Measurements from ENCODE around the gene CYP1A1.

The CYP1A1 gene, protein sequence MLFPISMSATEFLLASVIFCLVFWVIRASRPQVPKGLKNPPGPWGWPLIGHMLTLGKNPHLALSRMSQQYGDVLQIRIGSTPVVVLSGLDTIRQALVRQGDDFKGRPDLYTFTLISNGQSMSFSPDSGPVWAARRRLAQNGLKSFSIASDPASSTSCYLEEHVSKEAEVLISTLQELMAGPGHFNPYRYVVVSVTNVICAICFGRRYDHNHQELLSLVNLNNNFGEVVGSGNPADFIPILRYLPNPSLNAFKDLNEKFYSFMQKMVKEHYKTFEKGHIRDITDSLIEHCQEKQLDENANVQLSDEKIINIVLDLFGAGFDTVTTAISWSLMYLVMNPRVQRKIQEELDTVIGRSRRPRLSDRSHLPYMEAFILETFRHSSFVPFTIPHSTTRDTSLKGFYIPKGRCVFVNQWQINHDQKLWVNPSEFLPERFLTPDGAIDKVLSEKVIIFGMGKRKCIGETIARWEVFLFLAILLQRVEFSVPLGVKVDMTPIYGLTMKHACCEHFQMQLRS

DNA sequence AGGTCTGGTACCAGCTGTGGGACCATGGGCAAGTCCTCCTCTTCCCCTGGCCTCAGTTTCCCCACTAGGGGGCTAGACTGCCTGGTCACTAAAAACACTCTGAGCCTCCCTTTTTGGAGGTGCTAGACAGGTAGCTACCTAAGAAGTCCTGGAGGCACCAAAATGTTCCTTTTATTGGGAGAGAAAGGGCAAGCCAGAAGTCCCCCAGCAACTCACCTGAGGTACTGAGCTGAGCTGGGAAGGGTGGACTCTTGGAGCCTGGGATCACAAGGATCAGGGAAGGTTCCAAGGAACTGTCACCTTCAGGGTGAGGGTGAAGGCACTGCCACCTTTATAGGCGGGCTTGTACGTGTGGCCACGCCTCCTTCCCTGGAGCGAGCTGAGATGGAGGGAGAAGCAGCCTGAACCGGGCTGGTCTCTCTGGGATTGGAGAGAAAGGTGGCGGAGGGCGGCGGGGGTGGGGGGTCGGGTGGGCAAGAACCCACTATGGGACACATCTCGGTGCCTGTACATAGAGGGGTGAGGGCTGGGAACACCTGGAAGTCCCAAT is at the start of gene CYP1A1:
Gene CYP1A1, minus strand, starts transcription at position 304 of the 550 bp plus-strand sequence. CDS start 2,431 bp downstream, outside the sequence.
- no peak for DNase-seq (ENCODE audit: low read depth in 2 of 2)

DNA sequence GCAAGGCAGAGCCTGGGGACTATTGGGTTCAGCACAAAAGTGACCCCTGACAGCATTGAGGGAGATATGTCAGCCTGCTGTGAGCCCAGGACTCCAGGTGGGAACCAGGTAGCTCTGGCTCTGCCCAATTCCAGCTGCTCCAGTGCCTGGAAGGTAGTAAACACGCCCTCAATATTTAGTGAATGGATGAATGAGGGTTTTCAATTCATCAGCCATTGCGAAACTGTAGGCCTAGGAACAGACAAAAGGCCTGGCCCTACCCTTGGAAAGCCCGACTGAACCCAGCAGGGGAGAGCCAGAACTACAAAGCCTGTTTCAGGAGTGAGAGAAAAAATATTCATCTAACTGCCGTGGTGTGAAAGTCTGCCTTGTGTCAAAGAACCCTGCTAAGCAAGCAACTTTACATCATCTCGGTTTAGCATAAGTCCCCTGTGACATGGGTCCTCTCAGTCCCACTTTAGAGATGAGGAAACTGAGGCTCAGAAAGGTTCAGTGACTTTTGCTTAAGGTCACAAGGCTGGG is 48.5 kb upstream of the CYP1A1 start:
- DNase-seq (ENCODE audit: low read depth in 2 of 2): no peak

DNA sequence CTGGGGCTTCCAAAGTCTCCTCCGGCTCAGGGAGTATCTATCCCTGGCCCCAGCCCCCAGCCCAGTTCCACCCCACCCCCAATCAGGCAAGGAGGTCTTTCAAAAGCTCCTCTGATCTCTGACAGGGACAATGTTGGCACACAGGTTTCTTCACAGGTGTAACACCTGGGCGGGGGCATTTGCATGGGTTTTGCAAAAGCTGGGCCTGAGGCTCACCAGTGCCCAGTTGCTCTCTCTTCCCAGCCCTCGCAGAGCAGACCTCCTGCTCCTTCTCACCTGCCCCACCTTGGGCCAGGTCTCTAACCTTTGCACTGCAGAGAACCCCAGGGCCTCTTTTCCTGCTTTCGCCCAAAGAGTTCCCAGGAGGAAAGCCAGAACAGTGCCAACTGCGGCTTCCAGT is 48.0 kb upstream of the CYP1A1 start:
- no peak for DNase-seq (ENCODE audit: low read depth in 2 of 2)

DNA sequence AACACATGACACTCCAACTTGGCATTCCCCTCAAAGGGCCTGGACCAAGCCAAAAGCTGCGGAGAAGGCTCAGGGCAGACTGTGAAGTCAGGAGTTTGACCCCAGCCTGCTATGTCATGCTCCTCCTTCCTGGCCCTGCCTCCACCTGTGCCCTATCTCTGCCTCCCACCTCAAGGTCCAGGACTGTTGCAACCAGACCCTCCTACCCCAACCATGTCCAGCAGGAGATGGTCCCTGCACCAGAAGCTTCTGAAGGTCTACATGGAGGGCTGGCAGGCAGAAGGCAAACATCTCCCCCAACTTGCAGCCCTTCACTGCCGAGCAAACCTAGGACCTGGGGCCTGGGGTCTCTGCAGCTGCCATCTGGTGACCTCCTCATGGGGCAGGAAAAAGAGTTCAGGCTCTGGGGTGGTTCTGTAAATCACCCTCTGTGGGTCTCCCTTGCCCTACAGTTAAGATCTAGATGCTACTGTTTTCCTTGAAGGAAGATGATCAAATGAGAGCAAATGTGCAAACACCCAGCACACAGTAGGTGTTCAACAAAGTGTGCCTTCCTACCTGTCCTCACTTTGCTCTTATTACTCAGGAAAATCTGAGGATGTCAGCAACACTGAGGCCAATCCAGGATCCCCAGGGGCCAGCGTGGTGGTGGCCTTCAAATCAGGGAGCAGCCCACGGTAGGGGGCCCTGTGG is 45.0 kb upstream of the CYP1A1 start:
- no peak for DNase-seq (ENCODE audit: low read depth in 2 of 2)

DNA sequence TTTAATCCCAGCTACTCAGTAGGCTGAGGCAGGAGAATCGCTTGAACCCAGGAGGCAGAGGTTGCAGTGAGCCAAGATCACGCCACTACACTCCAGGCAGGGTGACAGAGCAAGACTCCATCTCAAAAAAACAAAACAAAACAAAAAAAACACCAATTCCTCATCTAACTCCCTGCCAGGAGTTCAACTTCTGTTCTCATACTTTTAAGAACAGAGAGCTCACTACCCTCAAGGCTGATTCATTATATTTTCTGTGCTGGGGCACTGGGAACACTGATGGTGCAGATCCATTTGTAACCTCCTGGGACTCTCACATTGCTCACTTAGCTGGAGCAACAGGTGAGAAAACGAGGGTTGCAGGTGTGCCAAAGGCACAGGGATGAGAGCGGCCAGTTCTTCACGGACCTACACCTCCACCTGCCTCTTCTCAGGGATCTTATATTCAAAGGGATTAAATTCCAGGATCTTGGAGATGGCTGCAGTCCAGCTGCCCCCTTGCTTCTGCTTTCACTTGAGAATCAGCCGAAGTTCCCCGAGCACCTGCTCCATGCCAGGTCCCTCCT is 44.2 kb upstream of the CYP1A1 start:
- DNase-seq (ENCODE audit: low read depth in 2 of 2): no peak

DNA sequence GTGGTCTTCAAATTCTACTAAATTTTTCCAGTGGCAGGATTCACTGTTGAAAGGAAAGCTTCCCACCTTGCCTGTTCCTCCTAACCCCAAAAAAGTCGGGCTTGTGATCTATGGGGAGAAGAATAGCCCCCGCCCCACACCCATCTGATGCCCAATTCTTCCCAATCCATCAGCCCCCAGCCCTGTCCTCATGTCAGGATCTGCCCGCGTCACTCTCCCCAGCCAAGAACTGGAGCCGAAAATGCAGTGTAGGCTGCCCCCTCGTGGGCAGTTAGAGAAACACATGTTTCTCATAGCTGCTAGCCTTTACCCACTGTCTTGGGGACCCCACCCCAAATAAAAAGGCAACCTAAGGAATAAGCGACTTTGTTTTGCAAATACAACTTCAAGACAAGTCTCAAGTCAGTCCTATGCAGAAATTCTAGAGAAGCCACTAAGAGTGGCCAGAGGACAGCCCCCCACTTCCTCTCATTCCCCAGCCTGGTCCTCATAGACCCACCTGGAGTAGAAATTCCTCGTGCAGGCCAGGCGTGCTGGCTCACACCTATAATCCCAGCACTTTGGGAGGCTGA is 43.5 kb upstream of the CYP1A1 start:
- DNase-seq (ENCODE audit: low read depth in 2 of 2): no peak

DNA sequence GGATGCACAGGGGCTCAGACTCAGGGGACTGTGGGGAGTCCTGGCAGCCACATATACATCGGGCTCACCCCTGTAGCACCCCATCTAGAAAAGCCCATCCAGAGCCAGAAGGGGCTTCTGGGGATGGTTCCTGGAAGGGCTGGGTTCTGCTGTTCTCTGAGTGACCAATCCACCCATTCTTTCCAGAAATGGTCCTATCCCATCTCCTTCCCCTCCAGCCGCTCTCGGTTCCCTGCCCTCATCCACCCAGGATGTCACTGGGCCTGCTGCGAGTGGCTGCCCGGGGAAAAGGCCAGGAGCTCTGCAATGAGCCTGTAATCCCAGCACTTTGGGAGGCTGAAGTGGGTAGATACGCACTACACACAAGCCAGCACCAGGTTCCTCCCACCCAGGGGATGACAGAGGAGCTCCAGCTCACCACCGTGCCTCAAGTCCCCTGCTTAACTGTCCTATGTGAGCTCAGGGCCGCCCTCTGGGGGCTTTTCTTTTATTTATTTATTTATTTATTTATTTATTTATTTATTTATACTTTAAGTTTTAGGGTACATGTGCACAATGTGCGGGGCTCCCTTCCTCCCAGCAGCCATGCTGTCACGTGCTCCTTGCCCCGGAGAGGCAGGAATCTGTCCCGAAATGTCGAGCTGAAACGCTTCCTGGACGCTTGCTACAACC is 42.9 kb upstream of the CYP1A1 start:
- DNase-seq (ENCODE audit: low read depth in 2 of 2): no peak

DNA sequence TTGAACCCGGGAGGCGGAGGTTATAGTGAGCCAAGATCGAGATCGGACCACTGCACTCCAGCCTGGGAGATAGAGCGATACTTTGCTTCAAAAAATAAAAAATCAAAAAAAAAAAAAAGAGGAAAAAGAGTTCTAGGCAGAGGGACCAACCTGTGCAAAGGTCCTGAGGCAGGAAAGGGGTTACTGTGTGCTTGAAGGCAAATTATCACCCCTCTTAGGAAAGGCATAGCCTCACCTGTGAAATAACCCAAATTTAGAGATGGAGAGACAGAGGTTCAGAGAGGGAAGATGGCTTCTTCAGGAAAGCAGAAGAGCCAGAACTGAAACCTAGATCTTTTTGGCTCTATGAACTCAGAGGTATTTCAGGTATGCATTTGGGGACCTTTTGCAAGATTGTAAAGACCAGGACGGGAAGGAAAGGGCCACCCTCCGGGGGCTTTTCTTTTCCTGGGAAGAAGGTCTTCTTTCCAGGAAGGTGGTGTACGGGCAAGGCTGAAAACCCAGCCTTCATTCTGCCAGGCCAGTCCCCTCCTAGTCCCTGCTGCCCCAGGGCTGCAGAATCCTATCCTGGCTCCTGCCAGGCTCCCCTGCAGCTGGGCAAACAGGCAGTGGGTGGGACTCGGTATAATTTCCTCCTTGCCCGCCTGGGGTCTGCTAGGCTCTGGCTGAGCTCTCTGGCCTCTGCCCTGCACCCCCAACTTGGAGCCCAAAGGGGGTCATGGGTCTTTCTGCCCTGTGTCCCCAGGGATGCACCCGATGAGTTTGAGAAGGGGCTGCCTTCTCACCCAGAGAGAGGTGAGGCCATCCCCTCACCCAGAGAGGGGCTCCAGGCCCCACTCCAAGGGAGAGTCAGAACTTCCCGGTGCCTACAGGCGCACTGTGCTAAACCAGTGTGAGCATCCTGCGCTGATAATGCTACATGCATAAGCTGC is 42.1 kb upstream of the CYP1A1 start:
- no peak for DNase-seq (ENCODE audit: low read depth in 2 of 2)

DNA sequence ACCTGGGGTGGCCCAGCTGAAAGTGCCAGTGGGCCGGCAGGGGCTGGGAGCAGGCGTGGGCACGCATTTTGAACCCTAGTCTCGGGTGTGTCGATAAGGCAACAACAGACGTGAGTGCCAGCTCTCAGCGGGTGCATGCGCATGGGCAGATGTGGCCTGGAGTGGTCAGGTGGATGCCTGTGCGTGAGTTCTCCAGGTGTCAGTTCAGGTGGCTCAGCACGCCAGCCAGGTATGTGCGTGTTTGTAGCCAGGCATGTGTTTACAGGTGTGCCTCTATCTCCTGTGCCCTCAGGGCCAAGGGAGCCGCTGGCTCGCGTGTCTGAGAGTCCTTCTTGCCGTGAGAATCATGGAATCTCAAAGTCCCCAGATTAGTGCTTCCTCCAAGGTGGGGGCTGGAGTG is 38.1 kb upstream of the CYP1A1 start:
- DNase-seq (ENCODE audit: low read depth in 2 of 2): no peak

DNA sequence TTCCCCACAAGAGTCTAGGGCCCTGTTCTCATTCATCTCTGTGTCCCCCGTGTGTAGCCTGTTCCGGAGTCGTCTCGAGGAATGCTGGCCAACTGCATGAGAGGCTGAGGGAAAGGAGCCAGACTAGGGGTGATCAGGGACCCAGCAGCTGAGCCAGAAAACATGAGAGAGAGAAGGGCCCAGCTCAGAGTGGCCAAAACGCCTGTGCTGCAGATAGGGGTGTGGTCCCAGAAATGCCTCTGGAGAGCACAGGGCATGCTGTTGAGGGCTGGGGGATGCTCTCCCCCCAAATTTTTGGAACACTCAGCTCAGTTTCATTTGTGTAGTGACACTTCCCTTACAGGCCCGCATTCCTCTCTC is 37.4 kb upstream of the CYP1A1 start:
- no peak for DNase-seq (ENCODE audit: low read depth in 2 of 2)

DNA sequence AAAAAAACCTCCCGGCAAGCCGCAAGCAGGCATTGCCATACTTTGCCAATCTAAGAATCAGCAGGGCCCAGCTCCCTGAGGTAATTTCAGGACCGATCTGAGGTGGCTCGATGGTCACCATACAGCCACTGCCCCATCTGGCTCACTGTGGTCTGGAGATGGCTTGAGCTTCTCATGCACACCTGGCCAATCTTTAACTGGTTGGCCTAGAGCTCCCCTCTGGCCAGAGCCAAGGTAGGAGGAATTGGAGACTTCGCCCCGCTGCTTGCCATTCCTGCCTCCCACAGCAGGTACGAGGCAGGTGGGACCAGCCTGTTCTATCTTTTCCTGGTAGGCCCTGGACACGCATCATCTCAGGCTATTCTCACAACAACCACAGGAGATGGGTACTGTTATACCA is 33.4 kb upstream of the CYP1A1 start:
- DNase-seq (ENCODE audit: low read depth in 2 of 2): no peak

DNA sequence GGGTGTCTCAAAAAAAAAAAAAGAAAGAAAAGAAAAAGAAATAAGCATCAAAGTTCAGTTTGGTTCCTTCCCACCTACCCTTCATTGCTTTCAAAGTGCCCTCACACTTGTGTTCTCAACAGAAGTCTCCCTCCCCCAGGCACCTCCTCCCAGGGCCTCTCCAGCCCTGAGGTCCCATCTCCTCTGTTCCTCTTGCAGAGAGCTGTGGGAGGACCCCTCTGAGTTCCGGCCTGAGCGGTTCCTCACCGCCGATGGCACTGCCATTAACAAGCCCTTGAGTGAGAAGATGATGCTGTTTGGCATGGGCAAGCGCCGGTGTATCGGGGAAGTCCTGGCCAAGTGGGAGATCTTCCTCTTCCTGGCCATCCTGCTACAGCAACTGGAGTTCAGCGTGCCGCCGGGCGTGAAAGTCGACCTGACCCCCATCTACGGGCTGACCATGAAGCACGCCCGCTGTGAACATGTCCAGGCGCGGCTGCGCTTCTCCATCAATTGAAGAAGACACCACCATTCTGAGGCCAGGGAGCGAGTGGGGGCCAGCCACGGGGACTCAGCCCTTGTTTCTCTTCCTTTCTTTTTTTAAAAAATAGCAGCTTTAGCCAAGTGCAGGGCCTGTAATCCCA is 29.4 kb upstream of the CYP1A1 start:
- DNase-seq (ENCODE audit: low read depth in 2 of 2): no peak

DNA sequence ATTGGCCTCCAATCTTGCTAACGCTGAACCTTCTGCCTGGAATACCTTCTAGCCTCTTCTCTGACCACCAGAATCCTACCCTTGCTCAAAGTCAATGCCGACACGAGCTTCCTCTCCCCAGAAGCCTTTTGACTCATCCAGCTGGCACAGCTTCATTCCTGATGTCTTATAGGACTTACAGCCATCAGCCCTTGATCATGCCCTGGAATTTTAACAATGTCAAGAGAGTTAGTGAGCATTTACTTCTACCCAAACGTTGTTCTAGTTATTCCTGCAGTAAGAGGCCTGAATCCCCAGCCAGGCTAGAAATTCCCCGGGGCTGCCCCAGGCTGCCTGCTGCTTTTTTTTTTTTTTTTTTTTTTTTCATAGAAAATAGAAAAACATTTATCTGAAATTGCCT is 27.2 kb upstream of the CYP1A1 start:
- no peak for DNase-seq (ENCODE audit: low read depth in 2 of 2)

DNA sequence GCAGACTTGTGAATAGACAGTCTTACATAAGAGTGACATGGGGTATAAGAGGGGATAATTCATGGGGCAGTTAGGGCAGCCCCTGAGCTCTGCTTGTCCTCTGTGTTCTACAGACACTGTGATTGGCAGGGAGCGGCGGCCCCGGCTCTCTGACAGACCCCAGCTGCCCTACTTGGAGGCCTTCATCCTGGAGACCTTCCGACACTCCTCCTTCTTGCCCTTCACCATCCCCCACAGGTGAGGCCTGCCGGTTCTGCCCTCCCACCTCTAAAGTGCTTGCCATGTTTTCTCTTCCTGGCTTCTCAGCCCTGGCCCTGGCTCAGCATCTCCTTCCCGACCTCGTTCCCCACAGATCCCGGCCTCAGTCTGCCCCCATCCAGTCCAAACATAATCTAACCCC is 26.7 kb upstream of the CYP1A1 start:
- no peak for DNase-seq (ENCODE audit: low read depth in 2 of 2)

DNA sequence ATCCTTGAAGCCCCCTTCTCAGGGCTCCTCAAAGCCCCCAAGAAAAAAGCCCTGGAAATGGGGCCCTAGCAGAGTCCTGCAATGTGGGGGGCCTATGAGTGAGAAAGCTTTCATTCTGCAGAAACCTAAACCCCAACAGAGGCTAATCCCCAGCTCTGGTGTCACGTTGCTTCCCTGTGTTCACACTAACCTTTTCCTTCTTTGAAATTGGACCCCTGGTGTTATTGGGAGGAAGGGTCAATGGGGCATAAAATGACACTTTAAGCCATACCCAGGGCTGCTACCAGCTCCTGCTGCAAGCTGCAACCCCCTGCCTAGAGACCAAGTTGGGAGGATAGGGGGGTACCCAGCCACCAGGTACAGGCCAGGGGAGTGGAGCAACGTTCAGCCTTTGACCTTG is 25.4 kb upstream of the CYP1A1 start:
- DNase-seq (ENCODE audit: low read depth in 2 of 2): no peak

DNA sequence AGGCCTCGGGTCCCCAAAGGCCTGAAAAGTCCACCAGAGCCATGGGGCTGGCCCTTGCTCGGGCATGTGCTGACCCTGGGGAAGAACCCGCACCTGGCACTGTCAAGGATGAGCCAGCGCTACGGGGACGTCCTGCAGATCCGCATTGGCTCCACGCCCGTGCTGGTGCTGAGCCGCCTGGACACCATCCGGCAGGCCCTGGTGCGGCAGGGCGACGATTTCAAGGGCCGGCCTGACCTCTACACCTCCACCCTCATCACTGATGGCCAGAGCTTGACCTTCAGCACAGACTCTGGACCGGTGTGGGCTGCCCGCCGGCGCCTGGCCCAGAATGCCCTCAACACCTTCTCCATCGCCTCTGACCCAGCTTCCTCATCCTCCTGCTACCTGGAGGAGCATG is 24.5 kb upstream of the CYP1A1 start:
- DNase-seq (ENCODE audit: low read depth in 2 of 2): no peak

DNA sequence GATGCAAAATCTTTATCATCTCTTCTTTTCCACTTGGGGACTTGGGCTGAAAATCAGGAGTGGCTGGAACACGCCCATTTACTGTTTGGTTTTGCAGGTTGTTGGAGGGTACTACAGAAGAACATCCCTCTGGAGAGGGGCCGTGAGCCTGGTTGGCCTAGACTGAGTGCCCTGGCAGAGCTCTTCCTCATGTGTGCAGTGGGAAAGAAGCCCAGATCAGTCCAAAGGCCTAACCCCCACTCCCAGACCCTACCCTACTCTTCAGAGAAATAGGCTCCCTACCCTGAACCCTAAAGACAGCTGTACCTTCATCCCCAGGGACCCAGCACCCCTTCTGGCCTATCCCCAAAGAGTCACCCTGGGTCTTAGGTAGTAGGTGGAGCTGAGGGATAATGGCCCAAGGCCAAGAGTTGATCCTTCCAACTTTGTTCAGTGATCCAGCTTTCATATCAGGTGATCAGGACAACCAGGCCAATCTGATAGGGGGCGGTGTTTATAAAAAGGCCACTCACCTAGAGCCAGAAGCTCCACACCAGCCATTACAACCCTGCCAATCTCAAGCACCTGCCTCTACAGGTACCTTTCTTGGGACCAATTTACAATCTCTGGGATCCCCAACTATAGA is 23.1 kb upstream of the CYP1A1 start, which contains the start of gene CYP1A2:
Gene CYP1A2, plus strand, starts transcription at position 524 of the 625 bp plus-strand sequence. CDS start 894 bp downstream, outside the sequence.
- no peak for DNase-seq (ENCODE audit: low read depth in 2 of 2)

DNA sequence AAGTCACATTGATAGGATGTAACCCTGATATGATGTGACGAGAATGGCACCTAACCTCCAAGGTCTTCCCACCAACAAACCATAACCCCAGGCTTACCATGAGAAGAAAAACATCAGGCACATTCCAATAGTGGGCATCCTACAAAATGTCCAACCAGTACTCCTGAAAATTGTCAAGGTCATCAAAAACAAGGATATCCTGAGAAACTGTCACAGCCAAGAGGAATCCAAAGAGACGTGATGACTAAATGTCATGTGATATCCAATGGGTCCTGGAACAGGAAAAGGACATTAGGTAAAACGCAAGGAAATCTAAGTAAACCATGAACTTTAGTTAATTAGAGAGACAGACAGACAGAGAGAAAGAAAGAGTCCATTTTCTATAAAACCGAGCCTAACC is 21.1 kb upstream of the CYP1A1 start:
- DNase-seq (ENCODE audit: low read depth in 2 of 2): no peak

DNA sequence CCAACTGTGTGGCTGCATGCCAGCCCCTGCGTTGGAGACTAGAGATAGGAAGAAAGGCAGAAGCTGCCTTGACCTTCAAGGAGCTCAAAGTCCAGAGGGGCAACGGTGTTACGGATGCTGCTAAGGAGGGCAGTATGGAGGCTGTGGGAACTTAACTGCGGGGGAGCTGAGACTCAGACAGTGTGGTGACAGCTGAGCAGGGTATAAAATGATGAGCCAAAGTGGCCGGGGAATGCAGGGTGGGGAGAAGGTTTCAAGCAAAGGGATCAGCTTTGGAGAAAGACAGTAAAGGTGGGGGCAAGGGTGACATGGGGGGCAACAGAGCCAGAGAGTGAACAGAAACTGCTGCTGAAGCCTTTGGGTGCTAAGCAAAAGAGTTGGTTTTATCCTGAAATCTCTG is 17.1 kb upstream of the CYP1A1 start:
- DNase-seq (ENCODE audit: low read depth in 2 of 2): no peak
